ENCODE measurements around the gene GAB2. TPM values are rescaled to one million over a fixed set of nuclear protein-coding genes. Genes with fewer than 3 reads are reported as not detected.
"Not testable (repeated sequence)": the region's sequence is repeated elsewhere in the genome, so short reads cannot be mapped to it uniquely, and the experiment has no call there.

Gene GAB2
- total RNA-seq, 1 donor from 2014 or later, result 22.4 TPM

DNA sequence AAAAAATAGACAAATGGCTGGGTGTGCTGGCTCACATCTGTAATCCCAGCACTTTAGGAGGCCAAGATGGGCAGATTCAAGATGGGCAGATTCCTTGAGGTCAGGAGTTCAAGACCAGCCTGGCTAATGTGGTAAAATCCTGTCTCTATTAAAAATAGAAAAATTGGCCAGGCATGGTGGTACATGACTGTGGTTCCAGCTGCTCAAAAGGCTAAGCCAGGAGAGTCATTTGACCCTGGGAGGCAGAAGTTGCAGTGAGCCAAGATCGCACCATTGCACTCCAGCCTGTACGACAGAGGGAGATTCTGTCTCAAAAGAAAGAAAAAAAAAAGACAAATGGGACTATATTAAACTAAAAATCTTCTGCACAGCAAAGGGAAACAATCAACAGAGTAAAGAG, 173.5 kb downstream of the GAB2 start:
- intact Hi-C loops (cut with micrococcal nuclease), result no loop called here
- ATAC-seq (ENCODE audit: low read depth) (no peak), DNase-seq (no peak)
- ChIA-PET POLR2A (interaction anchor here (0.7 kb wide), 1 partner anchor 107 kb away, joined by 13 read pairs; no protein-coding TSS in a partner anchor), CTCF (no interaction called here)
- Mint-ChIP-seq H3K9me3 (peaks cover 12% of the 10 kb centered on the region), H3K36me3 (ENCODE audit: low read depth) (peaks cover 70% of the 10 kb centered on the region), H3K27ac (no peak overlapping the region), H3K4me1 (peaks cover 14% of the 10 kb centered on the region), H3K4me3 (no peak overlapping the region), H3K27me3 (no peaks in the 10 kb centered on the region)
- TF ChIP-seq, protein P1, sequence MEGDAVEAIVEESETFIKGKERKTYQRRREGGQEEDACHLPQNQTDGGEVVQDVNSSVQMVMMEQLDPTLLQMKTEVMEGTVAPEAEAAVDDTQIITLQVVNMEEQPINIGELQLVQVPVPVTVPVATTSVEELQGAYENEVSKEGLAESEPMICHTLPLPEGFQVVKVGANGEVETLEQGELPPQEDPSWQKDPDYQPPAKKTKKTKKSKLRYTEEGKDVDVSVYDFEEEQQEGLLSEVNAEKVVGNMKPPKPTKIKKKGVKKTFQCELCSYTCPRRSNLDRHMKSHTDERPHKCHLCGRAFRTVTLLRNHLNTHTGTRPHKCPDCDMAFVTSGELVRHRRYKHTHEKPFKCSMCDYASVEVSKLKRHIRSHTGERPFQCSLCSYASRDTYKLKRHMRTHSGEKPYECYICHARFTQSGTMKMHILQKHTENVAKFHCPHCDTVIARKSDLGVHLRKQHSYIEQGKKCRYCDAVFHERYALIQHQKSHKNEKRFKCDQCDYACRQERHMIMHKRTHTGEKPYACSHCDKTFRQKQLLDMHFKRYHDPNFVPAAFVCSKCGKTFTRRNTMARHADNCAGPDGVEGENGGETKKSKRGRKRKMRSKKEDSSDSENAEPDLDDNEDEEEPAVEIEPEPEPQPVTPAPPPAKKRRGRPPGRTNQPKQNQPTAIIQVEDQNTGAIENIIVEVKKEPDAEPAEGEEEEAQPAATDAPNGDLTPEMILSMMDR (IDR thresholded peaks at IDR 0.05), result no peak

DNA sequence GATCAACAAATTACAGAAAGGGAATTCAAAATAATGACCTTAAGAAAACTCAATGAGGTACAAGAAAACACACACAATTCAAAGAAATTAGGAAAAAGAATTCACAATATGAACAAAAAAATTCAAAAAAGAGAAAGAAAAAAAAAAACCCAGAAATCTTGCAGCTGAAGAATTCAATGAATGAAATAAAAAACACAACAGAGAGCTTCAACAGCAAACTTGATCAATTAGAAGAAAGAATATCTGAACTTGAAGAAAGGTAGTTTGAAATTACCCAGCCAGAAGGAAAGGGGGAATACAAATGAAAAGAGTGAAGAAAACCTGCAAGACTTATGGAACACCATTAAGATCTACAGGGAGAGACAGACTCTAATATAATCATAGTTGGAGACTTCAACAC, 176.1 kb downstream of the GAB2 start:
- no peak overlapping the region for H3K4me3 Mint-ChIP-seq
- DNase-seq (no peak), ATAC-seq (ENCODE audit: low read depth) (no peak)
- intact Hi-C loops (cut with micrococcal nuclease), result no loop called here
- POLR2A ChIA-PET, result no interaction called here
- H3K4me1 Mint-ChIP-seq, result peaks cover 14% of the 10 kb centered on the region
- TF ChIP-seq, protein P1 (IDR thresholded peaks at IDR 0.05), result no peak
- H3K27ac Mint-ChIP-seq, result no peak overlapping the region
- H3K9me3 Mint-ChIP-seq, result peaks cover 17% of the 10 kb centered on the region
- CTCF ChIA-PET, result interaction anchor here (1.6 to 2.5 kb wide), 2 partner anchors 13 to 323 kb away, joined by 5 to 9 read pairs; no protein-coding TSS in a partner anchor
- peaks cover 61% of the 10 kb centered on the region for H3K36me3 Mint-ChIP-seq (ENCODE audit: low read depth)
- no peaks in the 10 kb centered on the region for H3K27me3 Mint-ChIP-seq

- H3K27me3 Mint-ChIP-seq, result no peaks in the 10 kb centered on the region
- intact Hi-C loops (cut with micrococcal nuclease), result no loop called here
- POLR2A ChIA-PET, result no interaction called here
- H3K9me3 Mint-ChIP-seq, result peaks cover 14% of the 10 kb centered on the region
- H3K36me3 Mint-ChIP-seq (ENCODE audit: low read depth), result peaks cover 52% of the 10 kb centered on the region
- H3K27ac Mint-ChIP-seq, result no peak overlapping the region
- CTCF ChIA-PET, result interaction anchor here (0.7 to 2.5 kb wide), 3 partner anchors 9 to 325 kb away, joined by 3 to 9 read pairs (median 5); no protein-coding TSS in a partner anchor
- DNase-seq (no peak), ATAC-seq (ENCODE audit: low read depth) (no peak)
- peaks cover 11% of the 10 kb centered on the region for H3K4me1 Mint-ChIP-seq
- TF ChIP-seq, protein P1 (IDR thresholded peaks at IDR 0.05), result no peak
- H3K4me3 Mint-ChIP-seq, result no peak overlapping the region
Observed at GRCh38 chr11:78239781-78240180, 177.8 kb downstream of the GAB2 start.

GRCh38 chr11:78237293-78238046, 180.2 kb downstream of the GAB2 start:
- no peak for DNase-seq
- no peaks in the 10 kb centered on the region for H3K27me3 Mint-ChIP-seq
- H3K27ac Mint-ChIP-seq, result no peak overlapping the region
- ATAC-seq (ENCODE audit: low read depth), result no peak
- POLR2A ChIA-PET, result no interaction called here
- intact Hi-C loops (cut with micrococcal nuclease), result no loop called here
- H3K36me3 Mint-ChIP-seq (ENCODE audit: low read depth), result peaks cover 39% of the 10 kb centered on the region
- peaks cover 14% of the 10 kb centered on the region for H3K9me3 Mint-ChIP-seq
- no peaks in the 10 kb centered on the region for H3K4me1 Mint-ChIP-seq
- TF ChIP-seq, protein P1 (IDR thresholded peaks at IDR 0.05), result no peak
- CTCF ChIA-PET, result interaction anchor here (1.4 kb wide), 1 partner anchor 9 kb away, joined by 6 read pairs; no protein-coding TSS in a partner anchor
- H3K4me3 Mint-ChIP-seq, result no peak overlapping the region

- Mint-ChIP-seq H3K9me3 (peaks cover 6% of the 10 kb centered on the region), H3K4me3 (no peak overlapping the region), H3K27ac (no peak overlapping the region), H3K27me3 (no peaks in the 10 kb centered on the region), H3K4me1 (no peaks in the 10 kb centered on the region), H3K36me3 (ENCODE audit: low read depth) (peaks cover 24% of the 10 kb centered on the region)
- ChIA-PET POLR2A (no interaction called here), CTCF (no interaction called here)
- ATAC-seq (ENCODE audit: low read depth), result no peak
- intact Hi-C loops (cut with micrococcal nuclease), result no loop called here
- TF ChIP-seq, protein P1 (IDR thresholded peaks at IDR 0.05), result no peak
- DNase-seq, result no peak
Observed at GRCh38 chr11:78234006-78234405, 183.6 kb downstream of the GAB2 start.

DNA sequence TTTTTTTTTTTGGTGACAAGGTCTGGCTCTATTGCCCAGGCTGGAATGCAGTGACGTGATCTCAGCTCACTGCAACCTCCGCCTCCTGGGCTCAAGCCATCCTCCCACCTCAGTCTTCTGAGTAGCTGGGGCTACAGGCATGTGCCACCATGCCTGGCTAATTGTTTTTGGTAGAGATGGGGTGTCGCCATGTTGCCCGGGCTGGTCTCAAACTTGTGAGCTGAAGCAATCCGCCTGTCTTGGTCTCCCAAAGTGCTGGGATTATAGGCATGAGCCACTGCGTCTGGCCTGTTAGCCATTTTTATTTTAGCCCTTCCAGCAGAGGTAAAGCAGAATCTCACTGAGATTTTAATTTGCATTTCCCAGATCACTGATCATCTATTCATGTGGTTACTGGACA, 184.6 kb downstream of the GAB2 start:
- H3K36me3 Mint-ChIP-seq (ENCODE audit: low read depth), result peaks cover 23% of the 10 kb centered on the region
- H3K4me3 Mint-ChIP-seq; POLR2A ChIA-PET; ATAC-seq (ENCODE audit: low read depth); DNase-seq; H3K4me1 Mint-ChIP-seq; H3K9me3 Mint-ChIP-seq; intact Hi-C loops (cut with micrococcal nuclease); H3K27ac Mint-ChIP-seq; H3K27me3 Mint-ChIP-seq; CTCF ChIA-PET: not testable (repeated sequence)
